Neuron (in vitro differentiated cells): ENCODE measurements around the gene MORN5.

Source experiments
- H2AFZ ChIP-seq: one replicate; pipeline ENCODE4 v1.6.1; 2013; ENCODE audit warnings: low read depth, mild to moderate bottlenecking, inconsistent platforms, low read length, moderate library complexity
- H3K27me3 ChIP-seq: one replicate; pipeline ENCODE4 v1.6.1; 2013; ENCODE audit warnings: low read length; ENCODE audit not compliant: insufficient read depth
- H3K36me3 ChIP-seq: one replicate; pipeline ENCODE4 v1.6.1; 2013; ENCODE audit warnings: low read length; ENCODE audit not compliant: insufficient read depth
- H3K4me1 ChIP-seq: one replicate; pipeline ENCODE4 v1.6.1; 2013; ENCODE audit warnings: low read length; ENCODE audit not compliant: insufficient read depth
- H3K4me3 ChIP-seq: 2 replicates; pipeline ENCODE4 v1.5.1; 2013; ENCODE audit warnings: mild to moderate bottlenecking, low read length, moderate library complexity
- H3K9me3 ChIP-seq: one replicate; pipeline ENCODE4 v1.6.1; 2013; ENCODE audit warnings: low read length

Gene MORN5

DNA sequence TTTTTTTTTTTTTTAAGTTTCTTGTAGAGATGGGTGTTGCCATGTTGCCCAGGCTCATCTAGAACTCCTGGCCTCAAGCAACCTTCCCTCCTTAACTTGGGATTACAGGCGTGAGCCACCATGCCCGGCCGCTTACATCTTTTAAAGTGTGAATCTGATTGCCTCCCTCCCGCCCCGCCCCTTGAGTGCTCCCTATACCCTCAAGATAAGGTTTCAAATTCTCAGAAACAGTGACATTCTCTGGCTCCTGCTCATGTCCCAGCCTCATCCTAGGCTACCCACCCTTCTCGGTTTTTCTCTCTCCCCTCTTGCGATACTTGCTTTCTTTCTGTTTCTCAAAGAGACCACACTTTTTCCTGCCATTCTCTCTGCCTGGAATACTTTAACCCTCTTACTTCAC, 12.4 kb downstream of the MORN5 start:
- Histone ChIP-seq H2AFZ (no peak overlapping the region), H3K9me3 (peaks cover 5% of the 10 kb centered on the region), H3K36me3 (no peaks in the 10 kb centered on the region), H3K27me3 (peaks cover 24% of the 10 kb centered on the region), H3K4me1 (no peaks in the 10 kb centered on the region), H3K4me3 (no peak overlapping the region)

GRCh38 chr9:122173670-122174069, 14.0 kb downstream of the MORN5 start:
- Histone ChIP-seq H3K4me1 (no peaks in the 10 kb centered on the region), H3K9me3 (peaks cover 2% of the 10 kb centered on the region), H2AFZ (no peak overlapping the region), H3K36me3 (no peaks in the 10 kb centered on the region), H3K27me3 (peaks cover 19% of the 10 kb centered on the region), H3K4me3 (no peak overlapping the region)

DNA sequence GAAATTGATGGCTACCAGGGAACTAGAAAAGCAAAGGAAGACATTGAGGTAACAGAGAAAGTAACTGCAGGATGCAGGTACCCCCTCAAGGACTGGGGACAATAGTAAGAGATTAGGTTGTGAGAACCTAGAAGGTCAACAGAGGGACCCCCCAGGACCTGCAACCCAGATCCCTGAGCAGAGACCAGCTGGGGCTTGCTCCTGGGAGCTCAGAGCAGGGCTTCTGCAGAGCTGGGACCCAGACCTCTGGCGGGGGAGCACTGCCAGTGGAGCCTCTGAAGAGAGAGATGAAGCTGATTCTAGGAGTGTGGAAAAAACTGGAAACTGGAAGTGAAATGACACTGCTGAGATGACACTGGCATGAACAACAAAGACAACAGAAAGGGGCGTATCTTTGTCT, 17.2 kb downstream of the MORN5 start:
- Histone ChIP-seq H2AFZ (no peak overlapping the region), H3K4me1 (no peaks in the 10 kb centered on the region), H3K27me3 (peaks cover 12% of the 10 kb centered on the region), H3K36me3 (no peaks in the 10 kb centered on the region), H3K4me3 (no peak overlapping the region), H3K9me3 (peaks cover 2% of the 10 kb centered on the region)

DNA sequence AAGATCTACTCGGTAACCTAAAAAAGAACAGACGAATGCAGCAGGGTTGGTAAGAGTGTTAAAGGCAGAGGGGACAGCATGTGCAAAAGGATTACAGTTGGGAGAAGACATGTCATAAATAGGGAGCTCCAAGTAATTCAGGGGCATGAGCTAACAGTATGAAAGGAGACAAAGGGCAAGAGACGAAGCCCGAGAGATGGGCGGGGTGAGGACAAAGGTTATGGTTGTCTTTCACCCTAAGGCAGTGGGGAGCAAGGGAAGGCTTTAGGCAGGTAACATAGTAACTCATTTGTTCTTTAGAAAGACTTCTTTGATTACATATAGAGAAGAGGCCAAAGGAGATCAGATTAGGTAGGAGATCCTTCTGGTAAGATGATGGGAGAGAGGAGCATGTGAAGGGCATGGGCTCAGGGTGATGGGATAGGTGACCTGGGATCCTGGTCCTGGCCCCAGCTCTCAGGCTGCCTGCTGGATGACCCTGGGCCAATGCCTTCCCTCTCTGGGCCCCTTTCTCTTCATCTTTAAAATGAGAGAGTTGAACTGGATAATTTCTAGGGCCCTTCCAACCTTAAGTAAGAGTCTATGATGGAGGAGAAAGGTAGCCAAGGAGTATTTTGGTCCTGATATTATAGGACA, 19.5 kb downstream of the MORN5 start:
- no peaks in the 10 kb centered on the region for H3K4me1 ChIP-seq
- no peaks in the 10 kb centered on the region for H3K36me3 ChIP-seq
- no peak overlapping the region for H2AFZ ChIP-seq
- H3K4me3 ChIP-seq, result no peak overlapping the region
- peaks cover 12% of the 10 kb centered on the region for H3K27me3 ChIP-seq
- H3K9me3 ChIP-seq, result no peaks in the 10 kb centered on the region

- Histone ChIP-seq H3K27me3 (peaks cover 12% of the 10 kb centered on the region), H2AFZ (no peak overlapping the region), H3K9me3 (no peaks in the 10 kb centered on the region), H3K36me3 (no peaks in the 10 kb centered on the region), H3K4me1 (no peaks in the 10 kb centered on the region), H3K4me3 (no peak overlapping the region)
These were observed 20.0 kb downstream of the MORN5 start for GRCh38 chr9:122179690-122180074.

- H3K36me3 ChIP-seq, result no peaks in the 10 kb centered on the region
- no peak overlapping the region for H3K4me3 ChIP-seq
- H3K9me3 ChIP-seq, result no peaks in the 10 kb centered on the region
- H2AFZ ChIP-seq, result no peak overlapping the region
- no peaks in the 10 kb centered on the region for H3K4me1 ChIP-seq
- peaks cover 12% of the 10 kb centered on the region for H3K27me3 ChIP-seq
These were observed 20.9 kb downstream of the MORN5 start for GRCh38 chr9:122180633-122181032.

- H3K36me3 ChIP-seq, result no peaks in the 10 kb centered on the region
- no peaks in the 10 kb centered on the region for H3K4me1 ChIP-seq
- H3K9me3 ChIP-seq, result no peaks in the 10 kb centered on the region
- no peak overlapping the region for H2AFZ ChIP-seq
- no peak overlapping the region for H3K4me3 ChIP-seq
- peaks cover 15% of the 10 kb centered on the region for H3K27me3 ChIP-seq
These were observed 23.8 kb downstream of the MORN5 start for GRCh38 chr9:122183501-122183900.

DNA sequence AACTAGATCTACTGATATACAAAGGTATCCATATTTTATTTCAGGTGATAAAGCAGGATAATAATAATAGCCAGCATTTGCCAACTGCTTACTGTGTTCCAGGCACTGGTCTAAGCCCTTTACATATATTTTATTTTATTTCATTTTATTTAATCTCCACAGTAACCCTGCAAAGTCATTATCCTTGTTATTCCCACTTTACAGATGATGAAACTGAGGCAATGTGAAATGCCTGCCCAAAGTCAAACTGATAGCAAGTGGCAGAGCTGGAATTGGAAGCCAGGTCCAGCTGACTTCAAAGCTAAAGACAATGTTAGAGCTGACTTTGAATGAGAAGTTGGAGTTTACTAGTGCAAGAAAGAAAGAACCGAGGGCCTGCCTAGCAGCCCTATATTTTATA, 24.8 kb downstream of the MORN5 start:
- Histone ChIP-seq H3K9me3 (no peaks in the 10 kb centered on the region), H3K36me3 (no peaks in the 10 kb centered on the region), H3K27me3 (peaks cover 15% of the 10 kb centered on the region), H2AFZ (no peak overlapping the region), H3K4me3 (no peak overlapping the region), H3K4me1 (no peaks in the 10 kb centered on the region)

DNA sequence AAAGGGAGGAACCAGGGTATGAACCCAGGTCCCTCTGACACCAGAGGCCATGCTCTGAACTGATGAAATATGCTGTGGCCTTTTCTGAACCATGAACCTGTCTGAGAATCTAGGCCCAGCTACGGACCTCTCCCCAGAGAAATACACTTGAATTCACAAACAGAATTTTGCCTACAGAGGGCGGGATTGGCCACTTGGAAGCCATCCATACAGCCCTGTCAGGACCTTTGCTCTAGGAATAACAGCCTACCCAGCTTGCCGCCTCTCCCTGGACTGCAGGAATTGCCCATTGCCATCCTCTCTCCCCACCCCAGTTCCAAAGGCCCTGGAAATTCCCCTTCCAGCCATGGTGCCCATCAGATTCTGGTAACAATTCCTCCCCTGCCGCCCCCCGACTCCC, 26.6 kb downstream of the MORN5 start:
- H3K4me1 ChIP-seq, result no peaks in the 10 kb centered on the region
- no peaks in the 10 kb centered on the region for H3K36me3 ChIP-seq
- H3K4me3 ChIP-seq, result no peak overlapping the region
- peaks cover 22% of the 10 kb centered on the region for H3K27me3 ChIP-seq
- H2AFZ ChIP-seq, result no peak overlapping the region
- H3K9me3 ChIP-seq, result no peaks in the 10 kb centered on the region

GRCh38 chr9:122186777-122187470, 27.2 kb downstream of the MORN5 start:
- Histone ChIP-seq H3K4me1 (no peaks in the 10 kb centered on the region), H3K27me3 (peaks cover 27% of the 10 kb centered on the region), H3K4me3 (no peak overlapping the region), H3K9me3 (no peaks in the 10 kb centered on the region), H3K36me3 (no peaks in the 10 kb centered on the region), H2AFZ (no peak overlapping the region)

DNA sequence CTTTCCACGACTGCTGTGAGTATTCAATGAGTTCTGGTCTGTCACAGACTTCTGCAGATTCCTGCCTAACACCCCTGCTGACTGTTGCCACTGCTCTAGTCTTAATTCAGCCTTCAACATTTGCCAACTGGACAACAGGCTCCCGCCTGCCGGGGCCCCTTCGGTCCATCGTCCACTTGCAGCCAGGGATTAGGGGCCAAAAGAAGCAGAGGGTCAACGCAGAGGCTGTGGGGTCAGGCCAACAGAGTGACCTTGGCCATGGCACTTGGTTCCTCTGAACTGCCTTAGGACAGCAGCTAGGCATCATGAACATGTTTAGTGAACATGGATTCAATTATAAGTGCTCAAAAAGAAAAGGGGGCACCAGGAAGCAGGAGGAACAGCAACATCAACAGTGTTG, 28.7 kb downstream of the MORN5 start:
- no peak overlapping the region for H2AFZ ChIP-seq
- H3K4me3 ChIP-seq, result no peak overlapping the region
- H3K9me3 ChIP-seq, result no peaks in the 10 kb centered on the region
- no peaks in the 10 kb centered on the region for H3K4me1 ChIP-seq
- H3K27me3 ChIP-seq, result peaks cover 22% of the 10 kb centered on the region
- H3K36me3 ChIP-seq, result no peaks in the 10 kb centered on the region

DNA sequence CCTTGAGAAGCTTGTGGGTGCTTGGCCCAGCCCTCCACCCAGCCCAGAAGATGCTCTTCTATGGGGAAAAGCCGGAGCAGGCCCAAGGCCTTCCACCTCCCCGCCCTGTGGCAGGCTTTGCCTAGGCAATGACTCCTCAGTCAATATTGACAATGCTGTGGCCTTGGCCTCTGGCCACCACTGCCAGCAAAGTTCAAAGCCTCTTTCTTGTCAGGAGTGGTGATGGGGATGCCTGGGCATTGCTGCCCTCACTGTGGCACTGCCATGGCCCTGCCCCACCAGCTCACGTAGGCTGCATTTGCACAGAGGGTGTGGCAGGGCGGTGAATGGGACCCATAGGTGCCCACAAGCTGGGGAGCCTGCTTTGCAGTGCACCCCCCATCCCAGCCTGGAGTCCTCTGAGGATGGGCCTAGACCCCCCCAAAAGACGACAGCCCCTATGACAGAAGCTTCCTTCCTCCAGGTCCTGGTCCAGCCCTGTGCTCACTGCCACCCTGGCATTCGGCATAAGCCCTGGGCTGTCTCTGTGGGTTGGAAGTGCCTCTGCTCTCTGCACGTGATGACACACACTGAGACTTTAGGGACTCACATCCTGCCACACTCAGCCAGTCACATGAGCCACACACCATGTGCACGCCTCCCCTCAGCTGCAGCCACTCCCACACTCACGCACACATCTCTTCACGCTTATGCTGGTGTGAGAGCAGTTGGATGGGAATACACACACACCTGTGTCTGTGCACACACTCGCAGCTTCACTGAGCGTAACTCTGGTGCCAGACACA, 31.1 kb downstream of the MORN5 start:
- H3K36me3 ChIP-seq, result no peaks in the 10 kb centered on the region
- H3K4me3 ChIP-seq, result no peak overlapping the region
- no peak overlapping the region for H2AFZ ChIP-seq
- H3K9me3 ChIP-seq, result no peaks in the 10 kb centered on the region
- peaks cover 30% of the 10 kb centered on the region for H3K27me3 ChIP-seq
- no peaks in the 10 kb centered on the region for H3K4me1 ChIP-seq

GRCh38 chr9:122191584-122191983, 31.9 kb downstream of the MORN5 start:
- Histone ChIP-seq H3K4me1 (no peaks in the 10 kb centered on the region), H3K4me3 (no peak overlapping the region), H3K27me3 (peaks cover 30% of the 10 kb centered on the region), H2AFZ (no peak overlapping the region), H3K9me3 (no peaks in the 10 kb centered on the region), H3K36me3 (no peaks in the 10 kb centered on the region)
